ENCODE results near the gene BBS4.

Gene BBS4

DNA sequence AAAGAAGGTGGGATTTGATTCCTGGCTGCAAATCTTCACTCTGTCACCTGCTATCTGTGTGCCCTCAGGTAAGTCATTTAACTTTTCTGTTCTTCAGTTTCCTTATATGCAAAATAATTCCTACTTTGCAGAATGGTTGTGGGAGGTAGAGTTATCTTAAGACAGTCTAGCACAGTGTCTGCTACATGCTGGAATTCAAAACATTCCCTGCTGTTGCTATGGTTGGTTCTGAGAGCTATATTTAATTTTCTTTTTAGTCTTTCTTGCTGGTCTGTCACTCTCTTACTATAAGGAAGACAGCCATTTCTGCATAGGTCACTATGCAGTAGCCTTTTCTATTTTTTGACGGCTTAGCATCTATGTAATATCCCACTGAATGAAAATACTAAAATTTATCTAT is 101.5 kb downstream of the BBS4 start:
- TF ChIP-seq SIN3A (IDR thresholded peaks at IDR 0.05; ENCODE audit: borderline replicate concordance, insufficient read depth, low read length): no peak
- no peak for TF ChIP-seq TAF1 (IDR thresholded peaks at IDR 0.05; ENCODE audit: borderline replicate concordance, insufficient read depth, low read length)
- no peak for TF ChIP-seq POLR2AphosphoS5 (IDR thresholded peaks at IDR 0.05; ENCODE audit: low read depth, low read length)
- no peak for TF ChIP-seq FOXP2 (optimal IDR thresholded peaks at IDR 0.05; ENCODE audit: borderline replicate concordance, extremely low read depth, extremely low read length, insufficient read depth)
- TF ChIP-seq, protein P1, sequence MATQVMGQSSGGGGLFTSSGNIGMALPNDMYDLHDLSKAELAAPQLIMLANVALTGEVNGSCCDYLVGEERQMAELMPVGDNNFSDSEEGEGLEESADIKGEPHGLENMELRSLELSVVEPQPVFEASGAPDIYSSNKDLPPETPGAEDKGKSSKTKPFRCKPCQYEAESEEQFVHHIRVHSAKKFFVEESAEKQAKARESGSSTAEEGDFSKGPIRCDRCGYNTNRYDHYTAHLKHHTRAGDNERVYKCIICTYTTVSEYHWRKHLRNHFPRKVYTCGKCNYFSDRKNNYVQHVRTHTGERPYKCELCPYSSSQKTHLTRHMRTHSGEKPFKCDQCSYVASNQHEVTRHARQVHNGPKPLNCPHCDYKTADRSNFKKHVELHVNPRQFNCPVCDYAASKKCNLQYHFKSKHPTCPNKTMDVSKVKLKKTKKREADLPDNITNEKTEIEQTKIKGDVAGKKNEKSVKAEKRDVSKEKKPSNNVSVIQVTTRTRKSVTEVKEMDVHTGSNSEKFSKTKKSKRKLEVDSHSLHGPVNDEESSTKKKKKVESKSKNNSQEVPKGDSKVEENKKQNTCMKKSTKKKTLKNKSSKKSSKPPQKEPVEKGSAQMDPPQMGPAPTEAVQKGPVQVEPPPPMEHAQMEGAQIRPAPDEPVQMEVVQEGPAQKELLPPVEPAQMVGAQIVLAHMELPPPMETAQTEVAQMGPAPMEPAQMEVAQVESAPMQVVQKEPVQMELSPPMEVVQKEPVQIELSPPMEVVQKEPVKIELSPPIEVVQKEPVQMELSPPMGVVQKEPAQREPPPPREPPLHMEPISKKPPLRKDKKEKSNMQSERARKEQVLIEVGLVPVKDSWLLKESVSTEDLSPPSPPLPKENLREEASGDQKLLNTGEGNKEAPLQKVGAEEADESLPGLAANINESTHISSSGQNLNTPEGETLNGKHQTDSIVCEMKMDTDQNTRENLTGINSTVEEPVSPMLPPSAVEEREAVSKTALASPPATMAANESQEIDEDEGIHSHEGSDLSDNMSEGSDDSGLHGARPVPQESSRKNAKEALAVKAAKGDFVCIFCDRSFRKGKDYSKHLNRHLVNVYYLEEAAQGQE (IDR thresholded peaks at IDR 0.05; ENCODE audit: insufficient read depth in 1 of 2, low read depth in 2 of 2, low read length in 2 of 2): no peak
